Rectal smooth muscle tissue (tissue), 1 donor: ENCODE results near the gene GPANK1.
A peak's percentile ranks its signal among the peaks of the same experiment; 100 is the strongest.
"Not testable (repeated sequence)": the region's sequence is repeated elsewhere in the genome, so short reads cannot be mapped to it uniquely, and the experiment has no call there.

Source experiments
- H3K27ac ChIP-seq: one replicate; pipeline ENCODE4 v1.7.0; 2013; ENCODE audit warnings: low read depth, low read length, inconsistent platforms
- H3K27me3 ChIP-seq: one replicate; pipeline ENCODE4 v1.7.0; 2013; ENCODE audit warnings: low read length; ENCODE audit not compliant: control insufficient read depth, insufficient read depth
- H3K36me3 ChIP-seq: one replicate; pipeline ENCODE4 v1.7.0; 2013; ENCODE audit warnings: low read length; ENCODE audit not compliant: control insufficient read depth, insufficient read depth
- H3K4me1 ChIP-seq: one replicate; pipeline ENCODE4 v1.7.0; 2013; ENCODE audit warnings: low read length; ENCODE audit not compliant: control insufficient read depth, insufficient read depth
- H3K4me3 ChIP-seq: one replicate; pipeline ENCODE4 v1.7.0; 2013; ENCODE audit warnings: low read length
- H3K9ac ChIP-seq: one replicate; pipeline ENCODE4 v1.7.0; 2013; ENCODE audit warnings: low read length

Gene GPANK1

GRCh38 chr6:31664790-31665500 lies at the start of gene GPANK1:
TSS of gene GPANK1 (minus strand) at chr6:31664997. CDS start at chr6:31664478, 519 bp downstream.
- peaks cover 26% of the 10 kb centered on the region for H3K36me3 ChIP-seq
- H3K4me1 ChIP-seq, result peaks cover 19% of the 10 kb centered on the region

GRCh38 chr6:31713991-31714684 lies 49.3 kb upstream of the GPANK1 start:
- Histone ChIP-seq H3K27ac (no peak overlapping the region), H3K4me1 (no peaks in the 10 kb centered on the region), H3K36me3 (no peaks in the 10 kb centered on the region), H3K4me3 (no peak overlapping the region), H3K9ac (no peak overlapping the region), H3K27me3 (no peaks in the 10 kb centered on the region)

More at GRCh38 chr6:31664790-31665500, at the start of gene GPANK1:
- H3K4me3 ChIP-seq, result peak within 1 kb of the TSS; percentile 73
- peak within 1 kb of the TSS; percentile 90 for H3K27ac ChIP-seq
- H3K27me3 ChIP-seq, result no peaks in the 10 kb centered on the region
- H3K9ac ChIP-seq, result peak within 1 kb of the TSS; percentile 56

- H3K36me3 ChIP-seq, result no peaks in the 10 kb centered on the region
- H3K4me1 ChIP-seq, result no peaks in the 10 kb centered on the region
- no peak overlapping the region for H3K9ac ChIP-seq
- no peak overlapping the region for H3K4me3 ChIP-seq
- no peak overlapping the region for H3K27ac ChIP-seq
- H3K27me3 ChIP-seq, result no peaks in the 10 kb centered on the region
Measured at GRCh38 chr6:31713465-31713864, 48.7 kb upstream of the GPANK1 start.

- no peaks in the 10 kb centered on the region for H3K36me3 ChIP-seq
- H3K27me3 ChIP-seq, result no peaks in the 10 kb centered on the region
- no peak overlapping the region for H3K4me3 ChIP-seq
- H3K9ac ChIP-seq, result no peak overlapping the region
- no peak overlapping the region for H3K27ac ChIP-seq
- H3K4me1 ChIP-seq, result no peaks in the 10 kb centered on the region
Measured at GRCh38 chr6:31712296-31712695, 47.5 kb upstream of the GPANK1 start.

- H3K27me3 ChIP-seq, result no peaks in the 10 kb centered on the region
- H3K36me3 ChIP-seq, result no peaks in the 10 kb centered on the region
- H3K4me3 ChIP-seq, result no peak overlapping the region
- no peak overlapping the region for H3K27ac ChIP-seq
- H3K4me1 ChIP-seq, result no peaks in the 10 kb centered on the region
- no peak overlapping the region for H3K9ac ChIP-seq
Measured at GRCh38 chr6:31711233-31711632, 46.4 kb upstream of the GPANK1 start.

- Histone ChIP-seq H3K4me3 (no peak overlapping the region), H3K36me3 (no peaks in the 10 kb centered on the region), H3K4me1 (no peaks in the 10 kb centered on the region), H3K27ac (no peak overlapping the region), H3K27me3 (no peaks in the 10 kb centered on the region), H3K9ac (no peak overlapping the region)
Measured at GRCh38 chr6:31710523-31711219, 45.9 kb upstream of the GPANK1 start.

GRCh38 chr6:31709157-31709556 lies 44.4 kb upstream of the GPANK1 start:
- H3K4me1 ChIP-seq, H3K27ac ChIP-seq, H3K4me3 ChIP-seq, H3K27me3 ChIP-seq, H3K9ac ChIP-seq, H3K36me3 ChIP-seq: not testable (repeated sequence)

GRCh38 chr6:31708224-31708623 lies 43.4 kb upstream of the GPANK1 start:
- Histone ChIP-seq H3K9ac (no peak overlapping the region), H3K4me1 (no peaks in the 10 kb centered on the region), H3K4me3 (no peak overlapping the region), H3K36me3 (no peaks in the 10 kb centered on the region), H3K27ac (no peak overlapping the region), H3K27me3 (no peaks in the 10 kb centered on the region)

GRCh38 chr6:31707701-31708100 lies 42.9 kb upstream of the GPANK1 start:
- Histone ChIP-seq H3K9ac (no peak overlapping the region), H3K36me3 (no peaks in the 10 kb centered on the region), H3K4me1 (no peaks in the 10 kb centered on the region)

GRCh38 chr6:31706599-31706998 lies 41.8 kb upstream of the GPANK1 start, which contains the start of gene LY6G6F:
TSS of gene LY6G6F (plus strand) at chr6:31706866. CDS start at chr6:31706907, 41 bp downstream.
- Histone ChIP-seq H3K36me3 (no peaks in the 10 kb centered on the region), H3K27me3 (no peaks in the 10 kb centered on the region), H3K27ac (no peak within 1 kb of the TSS), H3K9ac (no peak within 1 kb of the TSS), H3K4me1 (peaks cover 7% of the 10 kb centered on the region), H3K4me3 (no peak within 1 kb of the TSS)

More at GRCh38 chr6:31707701-31708100, 42.9 kb upstream of the GPANK1 start:
- H3K27me3 ChIP-seq, result no peaks in the 10 kb centered on the region
- H3K27ac ChIP-seq, result no peak overlapping the region
- no peak overlapping the region for H3K4me3 ChIP-seq

- H3K36me3 ChIP-seq, result peaks cover under 1% of the 10 kb centered on the region
- H3K4me1 ChIP-seq, result peaks cover 9% of the 10 kb centered on the region
- no peak overlapping the region for H3K27ac ChIP-seq
- no peaks in the 10 kb centered on the region for H3K27me3 ChIP-seq
- H3K4me3 ChIP-seq, result no peak overlapping the region
- H3K9ac ChIP-seq, result no peak overlapping the region
Measured at GRCh38 chr6:31705931-31706330, 41.1 kb upstream of the GPANK1 start.
